NCI-H2107 treated with DMSO at 0.1 percent for 48 hours (cell line): ENCODE measurements around the gene HADHA.

ENCODE experiments used
- DNase-seq: peaks from one replicate; lab custom pipeline; 2025; ENCODE audit not compliant: unreplicated experiment; lab: John Stamatoyannopoulos, UW

HADHA gene

GRCh38 chr2:26245810-26246209 lies 1.4 kb upstream of the HADHA start:
- no peak for DNase-seq

GRCh38 chr2:26245231-26245732 lies 850 bp upstream of the HADHA start:
- DNase-seq, result peak; percentile 30

GRCh38 chr2:26243470-26244308 lies 743 bp downstream of the HADHA start:
- DNase-seq, result no peak

- DNase-seq, result no peak
Observed at GRCh38 chr2:26241928-26242436, 2.5 kb downstream of the HADHA start.

- DNase-seq, result no peak
Observed at GRCh38 chr2:26238311-26238958, 6.0 kb downstream of the HADHA start.

GRCh38 chr2:26237868-26238267 lies 6.6 kb downstream of the HADHA start:
- DNase-seq, result no peak

GRCh38 chr2:26235089-26235488 lies 9.3 kb downstream of the HADHA start:
- DNase-seq, result no peak

- DNase-seq, result no peak
Observed at GRCh38 chr2:26230806-26231205, 13.6 kb downstream of the HADHA start.

GRCh38 chr2:26229595-26229994 lies 14.8 kb downstream of the HADHA start:
- no peak for DNase-seq

- no peak for DNase-seq
Observed at GRCh38 chr2:26224095-26224494, 20.3 kb downstream of the HADHA start.

- DNase-seq, result no peak
Observed at GRCh38 chr2:26223018-26223417, 21.4 kb downstream of the HADHA start.

- DNase-seq, result no peak
Observed at GRCh38 chr2:26217720-26218119, 26.7 kb downstream of the HADHA start.

- no peak for DNase-seq
Observed at GRCh38 chr2:26216587-26216986, 27.8 kb downstream of the HADHA start.

- no peak for DNase-seq
Observed at GRCh38 chr2:26215833-26216232, 28.6 kb downstream of the HADHA start.

GRCh38 chr2:26214759-26215158 lies 29.7 kb downstream of the HADHA start:
- no peak for DNase-seq

GRCh38 chr2:26212011-26212410 lies 32.4 kb downstream of the HADHA start:
- DNase-seq, result no peak

- no peak for DNase-seq
Observed at GRCh38 chr2:26203906-26204305, 40.5 kb downstream of the HADHA start.

GRCh38 chr2:26202981-26203490 lies 41.4 kb downstream of the HADHA start:
- DNase-seq, result no peak

- DNase-seq, result no peak
Observed at GRCh38 chr2:26197516-26197915, 46.9 kb downstream of the HADHA start.

- no peak for DNase-seq
Observed at GRCh38 chr2:26196683-26197418, 47.6 kb downstream of the HADHA start.
